Skeletal muscle tissue (tissue), 4 donors: Measurements from ENCODE around the gene TMEM95. TPM values are rescaled to one million over a fixed set of nuclear protein-coding genes. Genes with fewer than 3 reads are reported as not detected.

ENCODE experiments used
- H3K27ac ChIP-seq: one replicate; pipeline ENCODE4 v1.7.0; 2013; ENCODE audit warnings: mild to moderate bottlenecking, low read depth, low read length, inconsistent platforms
- H3K27me3 ChIP-seq, 3 donors: one replicate each; pipeline ENCODE4 v1.7.0; 2013; ENCODE audit warnings: low read length in 3 of 3; ENCODE audit not compliant: control insufficient read depth in 3 of 3, insufficient read depth in 3 of 3
- H3K36me3 ChIP-seq, 3 donors: one replicate each; pipeline ENCODE4 v1.7.0; 2013; ENCODE audit warnings: low read length in 3 of 3; ENCODE audit not compliant: control insufficient read depth in 3 of 3, insufficient read depth in 3 of 3
- H3K4me1 ChIP-seq, 3 donors: one replicate each; pipeline ENCODE4 v1.7.0; 2013; ENCODE audit warnings: low read length in 3 of 3, mild to moderate bottlenecking in 3 of 3; ENCODE audit not compliant: control insufficient read depth in 3 of 3, insufficient read depth in 3 of 3
- H3K4me3 ChIP-seq, 3 donors: one replicate each; pipeline ENCODE4 v1.7.0; 2013; ENCODE audit warnings: low read length in 3 of 3
- H3K9ac ChIP-seq, 3 donors: one replicate each; pipeline ENCODE4 v1.7.0; 2013; ENCODE audit warnings: low read length in 3 of 3, mild to moderate bottlenecking in 3 of 3, moderate library complexity in 2 of 3, low read depth in 1 of 3
- H3K9me3 ChIP-seq, 3 donors: one replicate each; pipeline ENCODE4 v1.7.0; 2013; ENCODE audit warnings: low read length in 3 of 3; ENCODE audit not compliant: control insufficient read depth in 3 of 3
- total RNA-seq: library from RNA; depleted of rRNA; stranded (reverse); fragments of >200 nt; gene quantifications from one replicate; pipeline ENCODE4 v1.2.3, GENCODE V29; 2014
- donor health status: Osteomylitis.

TMEM95 gene
- total RNA-seq, 1 donor from 2014 or later, result not detected

- Histone ChIP-seq H3K36me3 (peaks cover 61 to 69% (median 65%) of the 10 kb centered on the region in 3 donors), H3K4me3 (no peak overlapping the region)
These were observed 30.5 kb upstream of the TMEM95 start for GRCh38 chr17:7324438-7324779.

DNA sequence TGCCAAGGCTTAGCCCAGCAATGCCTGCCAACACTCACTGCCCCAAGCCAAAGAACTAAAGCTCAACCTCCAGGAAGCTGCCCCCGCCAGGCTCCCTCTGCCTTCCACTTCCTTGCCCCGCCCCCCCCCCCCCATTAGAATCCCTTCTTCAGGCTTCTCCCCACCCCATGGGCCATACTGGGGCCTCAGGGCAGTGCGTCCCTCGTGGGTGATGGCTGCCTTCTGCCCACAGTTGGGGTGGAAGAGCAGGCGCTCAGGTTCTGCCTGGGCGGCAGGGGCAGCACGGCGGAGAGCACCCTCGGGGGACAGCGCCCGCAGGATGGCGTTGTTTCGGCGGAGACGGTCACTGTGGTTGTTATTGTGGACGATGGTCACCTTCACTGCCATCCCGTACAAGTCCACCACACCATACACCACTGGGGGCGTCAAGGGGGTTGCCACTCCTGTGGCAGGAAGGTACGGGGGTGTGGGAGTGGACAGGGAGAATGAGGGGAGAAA lies 29.9 kb upstream of the TMEM95 start:
- Histone ChIP-seq H3K4me3 (no peak overlapping the region), H3K36me3 (peaks cover 61 to 68% (median 63%) of the 10 kb centered on the region in 3 donors), H3K27me3 (no peaks in the 10 kb centered on the region)

More at GRCh38 chr17:7324438-7324779, 30.5 kb upstream of the TMEM95 start:
- Histone ChIP-seq H3K4me1 (peaks cover 14 to 17% (median 17%) of the 10 kb centered on the region in 3 donors), H3K27me3 (no peaks in the 10 kb centered on the region), H3K9ac (no peak overlapping the region), H3K9me3 (no peaks in the 10 kb centered on the region), H3K27ac (no peak overlapping the region)

GRCh38 chr17:7326186-7326585 lies 28.8 kb upstream of the TMEM95 start:
- Histone ChIP-seq H3K4me1 (peaks cover 25 to 29% (median 27%) of the 10 kb centered on the region in 3 donors), H3K27me3 (no peaks in the 10 kb centered on the region), H3K36me3 (peaks cover 51 to 57% (median 52%) of the 10 kb centered on the region in 3 donors), H3K4me3 (no peak overlapping the region), H3K9me3 (no peaks in the 10 kb centered on the region), H3K27ac (no peak overlapping the region), H3K9ac (no peak overlapping the region)

More for the DNA sequence above, 29.9 kb upstream of the TMEM95 start:
- Histone ChIP-seq H3K4me1 (peaks cover 19 to 22% (median 21%) of the 10 kb centered on the region in 3 donors), H3K9me3 (no peaks in the 10 kb centered on the region), H3K9ac (no peak overlapping the region), H3K27ac (no peak overlapping the region)

- Histone ChIP-seq H3K9me3 (no peaks in the 10 kb centered on the region), H3K27me3 (peaks cover 0 to 3% (median 0%) of the 10 kb centered on the region in 3 donors), H3K36me3 (peaks cover 42 to 48% (median 43%) of the 10 kb centered on the region in 3 donors), H3K4me1 (peaks cover 25 to 29% (median 27%) of the 10 kb centered on the region in 3 donors), H3K27ac (no peak overlapping the region), H3K9ac (no peak overlapping the region), H3K4me3 (no peak overlapping the region)
These were observed 27.9 kb upstream of the TMEM95 start for GRCh38 chr17:7327056-7327455.

- Histone ChIP-seq H3K27me3 (peaks cover 0 to 8% (median 0%) of the 10 kb centered on the region in 3 donors), H3K27ac (no peak overlapping the region), H3K36me3 (peaks cover 38 to 43% (median 39%) of the 10 kb centered on the region in 3 donors), H3K4me1 (peaks cover 25 to 29% (median 27%) of the 10 kb centered on the region in 3 donors), H3K4me3 (no peak overlapping the region), H3K9me3 (no peaks in the 10 kb centered on the region), H3K9ac (peak overlapping the region in 1 of 3 donors; percentile 33)
These were observed 27.5 kb upstream of the TMEM95 start for GRCh38 chr17:7327501-7327900.

DNA sequence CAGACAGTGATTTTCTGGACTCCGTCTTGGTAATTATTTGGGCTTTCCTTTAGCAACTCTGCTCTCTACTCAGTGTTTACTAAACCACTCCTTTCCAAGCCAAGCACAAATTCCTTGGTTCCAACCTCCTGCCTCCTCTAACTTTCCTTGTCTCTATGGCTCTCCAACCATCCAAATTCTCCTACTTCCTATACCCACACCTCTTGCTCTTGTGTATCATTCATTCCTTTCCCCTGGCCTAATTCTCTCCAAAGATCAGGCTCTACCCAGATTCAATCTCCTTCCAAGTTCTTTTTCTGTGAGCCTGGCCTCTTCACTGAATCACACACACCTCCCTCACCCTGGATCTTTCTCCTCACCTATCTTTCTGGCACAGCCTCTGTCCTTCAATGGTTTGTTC lies 26.9 kb upstream of the TMEM95 start:
- Histone ChIP-seq H3K9ac (peak overlapping the region in 2 of 3 donors; percentile 91 to 93), H3K36me3 (peaks cover 33 to 38% (median 34%) of the 10 kb centered on the region in 3 donors), H3K27ac (no peak overlapping the region), H3K27me3 (peaks cover 0 to 8% (median 0%) of the 10 kb centered on the region in 3 donors), H3K4me1 (peaks cover 25 to 29% (median 27%) of the 10 kb centered on the region in 3 donors), H3K4me3 (peak overlapping the region; percentile 97 to 100 (median 99)), H3K9me3 (no peaks in the 10 kb centered on the region)

DNA sequence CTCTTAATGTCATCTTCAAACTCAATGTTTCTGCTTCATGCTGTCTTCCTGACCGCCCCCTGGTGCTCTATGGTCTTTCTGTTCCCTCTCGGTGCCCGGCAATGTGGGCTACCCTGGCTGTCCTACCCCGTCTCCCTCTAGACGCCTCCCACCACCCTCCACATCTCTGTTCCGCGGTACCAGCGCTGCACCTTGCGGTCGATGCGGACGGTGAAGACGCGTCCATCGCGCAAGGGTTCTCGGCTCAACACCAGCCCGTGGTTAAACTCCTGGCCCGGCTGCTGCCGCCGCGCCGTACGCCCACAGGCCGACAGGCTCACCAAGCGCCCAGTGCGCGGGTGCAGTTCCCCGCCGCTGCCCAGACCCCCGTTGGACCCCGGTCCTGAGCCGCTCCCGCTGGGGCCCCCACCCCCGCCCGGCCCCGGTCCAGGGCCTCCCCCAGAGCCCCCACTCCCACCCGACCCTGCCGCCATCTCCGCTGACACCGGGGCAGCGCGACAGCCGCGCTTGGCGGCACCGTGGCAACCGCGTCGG lies 26.0 kb upstream of the TMEM95 start, which contains the start of gene NEURL4:
Gene NEURL4, minus strand, starts transcription at position 496 of the 534 bp plus-strand sequence. Its CDS starts 23 bp downstream, at position 473.
- Histone ChIP-seq H3K4me3 (peak within 1 kb of the TSS; percentile 97 to 100 (median 99)), H3K27ac (peak within 1 kb of the TSS; percentile 88), H3K9ac (peak within 1 kb of the TSS; percentile 91 to 95 (median 93)), H3K27me3 (peaks cover 0 to 10% (median 0%) of the 10 kb centered on the region in 3 donors), H3K36me3 (peaks cover 24 to 29% (median 25%) of the 10 kb centered on the region in 3 donors), H3K9me3 (no peaks in the 10 kb centered on the region), H3K4me1 (peaks cover 25 to 29% (median 27%) of the 10 kb centered on the region in 3 donors)

DNA sequence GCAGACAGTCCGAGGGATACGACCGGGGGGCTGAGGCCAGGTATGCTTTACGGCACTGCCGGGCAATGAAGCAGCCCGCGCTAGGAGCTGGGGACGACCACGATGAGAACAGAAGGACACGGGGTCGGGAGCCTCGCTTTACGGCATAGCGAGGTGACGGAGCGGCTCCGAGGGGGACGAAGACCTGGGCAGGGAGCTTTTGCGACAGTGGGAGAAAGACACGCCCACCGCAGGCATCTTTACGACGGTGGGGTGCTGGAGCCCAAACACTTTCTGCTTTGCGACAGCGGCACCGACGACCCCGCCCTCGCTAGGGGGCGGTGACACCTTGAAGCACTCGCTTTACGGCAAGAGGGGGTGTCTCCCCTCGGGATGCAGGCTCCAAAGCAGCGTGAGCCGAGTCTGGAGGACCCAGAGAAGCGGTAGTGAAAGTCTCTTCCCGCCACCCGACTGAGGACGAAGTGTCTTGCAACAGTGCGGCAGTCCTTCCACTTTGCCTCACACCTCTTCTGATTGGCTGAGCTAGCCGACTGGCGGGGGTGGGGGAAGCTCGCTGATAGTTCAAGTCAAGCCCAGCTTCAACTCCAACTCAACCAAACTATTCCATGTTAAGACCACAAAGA lies 25.5 kb upstream of the TMEM95 start:
- Histone ChIP-seq H3K4me3 (peak overlapping the region; percentile 97 to 100 (median 99)), H3K4me1 (peaks cover 25 to 29% (median 27%) of the 10 kb centered on the region in 3 donors), H3K27ac (peak overlapping the region; percentile 88), H3K9ac (peak overlapping the region; percentile 78 to 91 (median 83)), H3K9me3 (no peaks in the 10 kb centered on the region), H3K36me3 (peaks cover 19 to 24% (median 20%) of the 10 kb centered on the region in 3 donors), H3K27me3 (peaks cover 0 to 16% (median 1%) of the 10 kb centered on the region in 3 donors)

DNA sequence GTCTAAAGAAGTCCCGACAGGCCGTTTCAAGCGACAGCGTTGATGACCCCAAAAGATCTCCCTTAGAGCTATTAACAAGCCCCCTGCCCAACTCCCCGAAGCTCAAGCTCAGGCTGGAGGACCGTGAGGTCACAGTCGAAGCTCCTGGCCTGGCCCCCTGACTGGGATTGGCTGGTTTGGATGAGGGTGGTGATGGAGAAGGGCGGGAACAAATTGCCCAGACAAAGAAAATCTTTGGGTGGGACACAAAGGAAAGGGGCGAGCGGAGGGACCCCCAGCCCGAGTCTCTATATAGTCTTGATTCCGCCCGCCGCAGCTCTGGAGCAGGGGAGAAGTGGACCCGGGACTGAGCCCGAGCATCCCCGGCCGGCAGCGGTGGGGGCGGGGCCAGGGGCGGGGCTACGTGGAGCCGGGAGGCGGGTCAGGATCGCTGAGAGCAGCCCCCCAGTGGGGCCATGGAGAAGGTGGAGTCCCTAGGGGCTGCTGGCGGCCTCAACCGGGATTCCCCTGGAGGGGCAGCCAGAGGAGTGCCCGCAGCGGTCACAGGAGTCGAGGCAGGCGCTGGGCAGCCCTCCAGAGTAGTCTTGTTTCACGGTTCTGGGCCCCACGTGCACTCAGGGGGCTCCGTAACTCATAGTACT lies 24.8 kb upstream of the TMEM95 start:
- peak overlapping the region; percentile 78 to 91 (median 83) for H3K9ac ChIP-seq

More for the DNA sequence above, 24.8 kb upstream of the TMEM95 start:
- H3K27ac ChIP-seq, result peak overlapping the region; percentile 88
- peaks cover 25 to 29% (median 27%) of the 10 kb centered on the region in 3 donors for H3K4me1 ChIP-seq
- H3K27me3 ChIP-seq, result peaks cover 5 to 22% (median 5%) of the 10 kb centered on the region in 3 donors
- no peaks in the 10 kb centered on the region for H3K9me3 ChIP-seq
- H3K36me3 ChIP-seq, result peaks cover 13 to 19% (median 15%) of the 10 kb centered on the region in 3 donors
- peak overlapping the region; percentile 97 to 100 (median 99) for H3K4me3 ChIP-seq
